Endothelial cell (in vitro differentiated cells): ENCODE results near the gene HTRA1. TPM values are rescaled to one million over a fixed set of nuclear protein-coding genes. Genes with fewer than 3 reads are reported as not detected.

Source experiments
- DNase-seq: peaks from one replicate; pipeline ENCODE4 v3.0.0; 2021; ENCODE audit warnings: low spot score
- H3K27ac Mint-ChIP-seq: one replicate; pipeline ENCODE4 v1.8.0; 2021; ENCODE audit warnings: mixed read lengths, inconsistent platforms; ENCODE audit not compliant: unreplicated experiment
- H3K27me3 Mint-ChIP-seq: one replicate; pipeline ENCODE4 v1.8.0; 2021; ENCODE audit warnings: mild to moderate bottlenecking, moderate library complexity, mixed read lengths, inconsistent platforms; ENCODE audit not compliant: unreplicated experiment
- H3K36me3 Mint-ChIP-seq: one replicate; pipeline ENCODE4 v1.8.0; 2021; ENCODE audit warnings: mild to moderate bottlenecking, low read depth, mixed read lengths, inconsistent platforms; ENCODE audit not compliant: unreplicated experiment
- H3K4me1 Mint-ChIP-seq: one replicate; pipeline ENCODE4 v1.8.0; 2021; ENCODE audit warnings: mild to moderate bottlenecking, mixed read lengths, inconsistent platforms; ENCODE audit not compliant: unreplicated experiment
- H3K4me3 Mint-ChIP-seq: one replicate; pipeline ENCODE4 v1.8.0; 2021; ENCODE audit warnings: mild to moderate bottlenecking, mixed read lengths, inconsistent platforms; ENCODE audit not compliant: unreplicated experiment
- H3K9me3 Mint-ChIP-seq: one replicate; pipeline ENCODE4 v1.8.0; 2021; ENCODE audit warnings: mixed read lengths, inconsistent platforms; ENCODE audit not compliant: unreplicated experiment
- total RNA-seq: library from RNA; stranded (reverse); fragmentation: NEBNext Ultra II Directional; extraction: Animal tissue kit (Norgen Biotek cat#: 25700); gene quantifications from one replicate; pipeline ENCODE4 v1.2.1, GENCODE V29; 2021; ENCODE audit not compliant: unreplicated experiment
- TF ChIP-seq, protein P1 (sequence below): fragments of 200-600 bp; sonication (generic); IDR thresholded peaks from one replicate; pipeline ENCODE4 v1.5.0; 2021; ENCODE audit warnings: antibody characterized with exemption; ENCODE audit not compliant: unreplicated experiment

Gene HTRA1
- total RNA-seq, 1 donor from 2014 or later: 72.3 TPM

DNA sequence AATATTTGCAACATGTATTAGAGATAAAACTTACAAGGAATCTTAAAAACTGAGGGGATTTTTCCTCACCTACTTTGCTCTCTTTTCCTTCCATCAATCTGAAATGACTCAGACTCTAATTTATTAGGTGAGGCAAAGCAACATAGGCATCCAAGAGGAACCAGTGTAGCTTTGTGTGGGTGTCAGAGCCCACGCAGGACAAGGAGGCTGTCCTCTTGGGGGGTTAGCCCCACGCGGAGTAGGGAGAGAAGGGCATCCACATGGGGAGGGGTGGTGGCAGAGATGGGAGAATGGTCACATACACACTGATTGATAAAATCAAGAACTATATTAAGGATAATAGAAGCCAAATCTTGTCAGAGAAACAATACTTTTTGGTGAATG, 40.7 kb upstream of the HTRA1 start:
- Mint-ChIP-seq H3K9me3 (no peaks in the 10 kb centered on the region), H3K27me3 (peaks cover 2% of the 10 kb centered on the region), H3K4me1 (no peaks in the 10 kb centered on the region), H3K4me3 (no peak overlapping the region), H3K36me3 (peaks cover 8% of the 10 kb centered on the region), H3K27ac (no peak overlapping the region)
- TF ChIP-seq, protein P1, sequence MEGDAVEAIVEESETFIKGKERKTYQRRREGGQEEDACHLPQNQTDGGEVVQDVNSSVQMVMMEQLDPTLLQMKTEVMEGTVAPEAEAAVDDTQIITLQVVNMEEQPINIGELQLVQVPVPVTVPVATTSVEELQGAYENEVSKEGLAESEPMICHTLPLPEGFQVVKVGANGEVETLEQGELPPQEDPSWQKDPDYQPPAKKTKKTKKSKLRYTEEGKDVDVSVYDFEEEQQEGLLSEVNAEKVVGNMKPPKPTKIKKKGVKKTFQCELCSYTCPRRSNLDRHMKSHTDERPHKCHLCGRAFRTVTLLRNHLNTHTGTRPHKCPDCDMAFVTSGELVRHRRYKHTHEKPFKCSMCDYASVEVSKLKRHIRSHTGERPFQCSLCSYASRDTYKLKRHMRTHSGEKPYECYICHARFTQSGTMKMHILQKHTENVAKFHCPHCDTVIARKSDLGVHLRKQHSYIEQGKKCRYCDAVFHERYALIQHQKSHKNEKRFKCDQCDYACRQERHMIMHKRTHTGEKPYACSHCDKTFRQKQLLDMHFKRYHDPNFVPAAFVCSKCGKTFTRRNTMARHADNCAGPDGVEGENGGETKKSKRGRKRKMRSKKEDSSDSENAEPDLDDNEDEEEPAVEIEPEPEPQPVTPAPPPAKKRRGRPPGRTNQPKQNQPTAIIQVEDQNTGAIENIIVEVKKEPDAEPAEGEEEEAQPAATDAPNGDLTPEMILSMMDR: no peak
- DNase-seq: no peak

DNA sequence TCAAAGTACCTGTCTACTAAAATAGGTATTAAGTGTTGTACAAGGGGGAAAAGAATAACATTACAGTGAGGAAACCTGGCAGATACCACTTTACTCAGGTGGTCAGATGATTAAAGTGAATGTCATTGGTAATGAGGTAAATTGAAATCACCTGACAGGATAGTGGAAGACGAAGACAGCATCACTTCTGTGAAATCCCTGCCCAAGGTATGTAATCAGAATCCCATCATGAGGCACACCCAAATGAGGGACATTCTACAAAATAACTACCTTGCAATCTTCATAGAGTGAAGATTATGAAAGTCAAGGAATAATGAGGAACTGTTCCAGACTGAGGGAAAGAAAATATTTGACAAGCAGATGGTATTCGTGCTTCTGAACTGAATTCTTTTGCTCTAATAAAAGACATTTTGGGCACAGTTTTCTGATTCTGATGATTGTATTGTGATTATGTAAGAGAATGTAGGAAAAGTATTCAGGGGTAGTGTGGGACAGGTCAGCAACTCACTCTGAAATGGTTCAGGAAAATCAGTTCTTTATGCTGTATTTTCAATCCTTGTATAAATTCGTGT, 40.2 kb upstream of the HTRA1 start:
- DNase-seq: no peak
- Mint-ChIP-seq H3K27me3 (no peaks in the 10 kb centered on the region), H3K9me3 (no peaks in the 10 kb centered on the region), H3K4me1 (no peaks in the 10 kb centered on the region), H3K4me3 (no peak overlapping the region), H3K27ac (no peak overlapping the region), H3K36me3 (peaks cover 8% of the 10 kb centered on the region)
- TF ChIP-seq, protein P1: no peak

DNA sequence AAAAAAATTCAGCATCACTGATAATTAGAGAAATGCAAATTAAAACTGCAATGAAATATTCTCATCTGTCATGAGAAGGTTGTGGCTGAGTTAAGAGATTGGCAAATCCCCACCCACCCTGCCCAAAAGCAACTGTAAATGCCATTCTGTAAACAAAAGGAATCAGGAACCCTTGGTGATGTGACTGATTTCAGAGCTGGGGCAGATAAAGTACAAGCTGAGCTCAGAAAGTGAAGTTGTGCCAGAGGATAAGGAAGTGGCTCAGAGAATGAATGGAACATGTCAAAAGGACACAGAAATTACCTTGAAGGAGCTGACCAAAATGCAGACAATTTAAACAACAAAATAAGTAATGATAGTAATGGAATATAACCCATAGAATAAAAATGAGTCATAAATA, 39.6 kb upstream of the HTRA1 start:
- no peak for DNase-seq
- no peaks in the 10 kb centered on the region for H3K27me3 Mint-ChIP-seq
- no peaks in the 10 kb centered on the region for H3K9me3 Mint-ChIP-seq
- H3K4me1 Mint-ChIP-seq: peaks cover 3% of the 10 kb centered on the region
- H3K27ac Mint-ChIP-seq: no peak overlapping the region
- no peak overlapping the region for H3K4me3 Mint-ChIP-seq
- TF ChIP-seq, protein P1: no peak
- peaks cover 8% of the 10 kb centered on the region for H3K36me3 Mint-ChIP-seq

DNA sequence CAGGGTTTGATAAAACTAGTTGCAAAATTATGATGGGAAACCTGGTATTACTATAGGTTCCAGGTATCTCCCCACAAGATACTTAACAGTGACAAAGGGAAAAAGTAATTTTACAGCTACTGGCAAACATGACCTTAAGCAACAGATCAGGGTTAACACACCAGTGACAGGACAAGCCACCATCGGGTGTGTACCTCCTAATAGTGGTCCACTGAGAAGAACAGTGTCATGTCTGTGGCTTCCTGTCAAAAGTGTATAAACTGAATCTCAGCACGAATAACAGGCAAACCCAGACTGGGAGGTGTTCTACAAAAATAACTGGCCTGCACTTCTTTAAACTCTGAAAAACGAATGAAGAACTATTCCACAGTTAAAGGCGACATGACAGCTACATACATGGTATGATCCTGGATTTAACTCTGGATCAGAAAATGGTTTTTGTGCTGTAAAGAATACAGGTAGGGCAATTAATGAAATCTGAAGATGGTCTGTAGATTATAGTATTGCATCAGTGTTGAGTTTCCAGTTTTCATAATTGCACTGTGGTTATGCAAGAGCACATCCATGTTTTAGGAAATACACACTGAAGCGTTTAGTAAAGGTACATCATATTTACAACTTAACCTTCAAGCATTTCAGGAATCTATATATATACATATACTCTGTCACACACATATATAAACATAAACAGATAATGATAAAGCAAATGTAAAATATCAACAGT, 38.9 kb upstream of the HTRA1 start:
- no peaks in the 10 kb centered on the region for H3K27me3 Mint-ChIP-seq

DNA sequence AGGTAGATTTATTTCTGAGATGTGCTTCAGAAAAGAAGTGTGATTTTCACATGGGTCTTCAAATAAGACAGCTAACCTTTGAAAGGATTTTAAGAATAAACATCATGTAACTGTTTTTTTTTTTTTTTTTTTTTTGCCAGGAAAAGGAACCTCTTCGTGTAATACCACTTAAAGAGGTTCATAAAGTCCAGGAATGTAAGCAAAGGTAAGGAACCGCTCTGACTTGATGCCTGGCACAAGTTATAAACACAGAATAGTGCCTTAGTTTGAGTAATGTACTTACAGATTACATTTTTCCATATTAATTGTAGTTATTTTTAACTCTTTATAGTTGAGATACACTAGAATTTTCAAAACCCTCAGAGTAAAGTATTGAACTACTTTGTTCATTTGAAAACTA, 37.3 kb upstream of the HTRA1 start:
- Mint-ChIP-seq H3K4me1 (peaks cover 13% of the 10 kb centered on the region), H3K27me3 (no peaks in the 10 kb centered on the region), H3K27ac (no peak overlapping the region), H3K36me3 (peaks cover 4% of the 10 kb centered on the region), H3K9me3 (no peaks in the 10 kb centered on the region), H3K4me3 (no peak overlapping the region)
- TF ChIP-seq, protein P1: no peak
- DNase-seq: no peak

More for the DNA sequence above, 38.9 kb upstream of the HTRA1 start:
- no peaks in the 10 kb centered on the region for H3K9me3 Mint-ChIP-seq
- no peak overlapping the region for H3K27ac Mint-ChIP-seq
- peaks cover 4% of the 10 kb centered on the region for H3K36me3 Mint-ChIP-seq
- peaks cover 9% of the 10 kb centered on the region for H3K4me1 Mint-ChIP-seq
- H3K4me3 Mint-ChIP-seq: no peak overlapping the region
- DNase-seq: no peak
- TF ChIP-seq, protein P1: no peak
